AG08396 (cell line): ENCODE data around the gene SPATA18.
"Not testable (repeated sequence)": the region's sequence is repeated elsewhere in the genome, so short reads cannot be mapped to it uniquely, and the experiment has no call there.

Experiments
- DNase-seq: peaks from one replicate; pipeline ENCODE4 v3.0.0; 2012; ENCODE audit warnings: low spot score, mixed read lengths

The SPATA18 gene

DNA sequence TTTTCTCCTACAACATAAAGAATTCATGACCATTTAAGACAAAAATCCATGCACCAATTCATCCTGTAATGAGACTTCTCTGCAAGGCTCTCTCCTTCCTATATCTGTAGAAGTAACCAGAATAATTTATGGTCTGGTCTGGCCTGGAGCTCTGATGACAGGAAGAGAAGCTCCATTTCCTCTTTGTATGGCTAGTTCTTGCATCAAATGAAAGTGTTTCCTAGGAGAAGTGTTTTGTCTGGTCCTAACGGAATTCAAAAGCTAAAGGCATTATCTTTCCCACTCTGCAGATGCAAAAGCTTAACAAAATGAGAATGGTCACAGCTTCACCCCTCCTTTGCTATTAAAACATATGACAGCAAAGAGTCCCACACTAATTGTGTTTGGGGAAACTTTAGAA is 55.1 kb downstream of the SPATA18 start:
- DNase-seq = no peak

DNA sequence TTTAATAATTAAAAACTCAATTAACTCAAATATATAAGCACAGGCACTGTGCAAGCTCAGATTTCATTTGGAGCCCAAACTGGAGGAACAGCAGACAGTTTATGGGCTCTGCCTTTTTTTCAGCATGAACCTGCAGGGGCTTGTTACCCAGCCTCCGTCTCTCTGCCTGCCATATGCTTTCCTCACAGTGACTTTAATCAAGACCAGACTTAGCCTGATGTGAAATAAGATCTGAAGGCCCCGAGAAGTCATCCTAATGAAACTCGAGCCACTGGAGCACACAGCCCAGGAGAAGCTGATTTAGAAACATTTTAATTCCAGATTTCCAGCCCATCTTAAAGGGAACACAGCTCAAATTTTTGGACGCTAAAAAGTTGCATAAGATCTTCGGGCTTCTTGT is 55.6 kb downstream of the SPATA18 start:
- DNase-seq = no peak

GRCh38 chr4:52107336-52107735 is 56.2 kb downstream of the SPATA18 start:
- no peak for DNase-seq

- no peak for DNase-seq
These were observed 56.6 kb downstream of the SPATA18 start for GRCh38 chr4:52107745-52108144.

GRCh38 chr4:52110171-52110570 is 59.1 kb downstream of the SPATA18 start:
- no peak for DNase-seq

DNA sequence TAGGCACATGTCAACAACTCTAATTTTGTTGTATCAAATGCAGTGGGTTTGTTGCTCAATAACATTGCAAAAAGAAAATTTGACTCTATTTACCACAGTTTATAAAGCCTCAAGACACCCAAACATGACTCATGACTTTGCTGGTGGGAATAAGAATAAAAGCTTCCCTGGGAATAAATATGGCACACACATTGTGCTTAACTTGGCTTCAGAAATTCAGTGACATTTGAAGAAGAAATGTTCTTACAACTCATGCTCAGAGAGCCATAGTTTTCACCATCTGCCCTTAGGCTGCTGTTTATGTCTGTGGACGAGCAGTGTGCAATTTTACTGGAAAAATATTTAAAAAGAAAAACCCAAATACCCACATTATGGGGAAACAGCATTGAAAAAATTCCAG is 60.9 kb downstream of the SPATA18 start:
- DNase-seq = no peak

GRCh38 chr4:52112411-52112810 is 61.3 kb downstream of the SPATA18 start:
- DNase-seq = no peak

GRCh38 chr4:52116641-52117040 is 65.5 kb downstream of the SPATA18 start:
- DNase-seq = no peak

GRCh38 chr4:52126226-52126625 is 75.1 kb downstream of the SPATA18 start:
- no peak for DNase-seq

DNA sequence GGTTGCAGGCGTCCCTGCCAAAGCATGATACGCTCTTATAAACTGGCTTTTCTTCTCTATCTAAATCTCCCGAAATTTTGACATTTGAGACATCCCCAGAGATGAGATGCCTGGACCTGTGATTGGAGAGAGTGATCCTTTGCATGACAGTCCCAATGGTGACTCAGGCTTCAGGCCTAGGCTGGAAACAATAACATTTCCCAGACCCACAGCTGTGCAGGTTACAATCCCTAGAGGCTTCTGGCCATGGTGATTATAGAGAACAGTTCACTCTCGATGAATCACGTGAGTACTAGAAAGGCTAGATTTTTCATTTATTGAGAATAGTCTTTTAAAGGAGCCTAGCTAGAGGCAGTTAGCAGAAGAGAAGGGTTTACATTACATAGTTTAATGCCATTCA is 75.9 kb downstream of the SPATA18 start:
- DNase-seq = no peak

- DNase-seq = no peak
These were observed 84.1 kb downstream of the SPATA18 start for GRCh38 chr4:52135171-52135570.

DNA sequence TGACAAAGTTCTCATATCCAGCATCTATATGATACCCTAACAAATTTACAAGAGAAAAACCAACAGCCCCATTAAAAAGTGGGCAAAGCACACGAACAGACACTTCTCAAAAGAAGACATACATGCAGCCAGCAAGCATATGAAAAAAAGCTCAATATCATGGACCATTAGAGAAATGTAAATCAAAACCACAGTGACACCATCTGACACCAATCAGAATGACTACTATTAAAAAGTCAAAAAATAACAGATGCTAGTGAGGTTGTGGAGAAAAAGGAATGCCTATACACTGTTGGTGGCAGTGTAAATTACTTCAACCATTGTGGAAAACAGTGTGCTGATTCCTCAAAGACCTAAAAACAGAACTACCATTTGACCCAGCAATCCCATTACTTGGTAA is 86.0 kb downstream of the SPATA18 start:
- DNase-seq = not testable (repeated sequence)

GRCh38 chr4:52142816-52143215 is 91.7 kb downstream of the SPATA18 start:
- DNase-seq = no peak

GRCh38 chr4:52143815-52144214 is 92.7 kb downstream of the SPATA18 start:
- DNase-seq = no peak

DNA sequence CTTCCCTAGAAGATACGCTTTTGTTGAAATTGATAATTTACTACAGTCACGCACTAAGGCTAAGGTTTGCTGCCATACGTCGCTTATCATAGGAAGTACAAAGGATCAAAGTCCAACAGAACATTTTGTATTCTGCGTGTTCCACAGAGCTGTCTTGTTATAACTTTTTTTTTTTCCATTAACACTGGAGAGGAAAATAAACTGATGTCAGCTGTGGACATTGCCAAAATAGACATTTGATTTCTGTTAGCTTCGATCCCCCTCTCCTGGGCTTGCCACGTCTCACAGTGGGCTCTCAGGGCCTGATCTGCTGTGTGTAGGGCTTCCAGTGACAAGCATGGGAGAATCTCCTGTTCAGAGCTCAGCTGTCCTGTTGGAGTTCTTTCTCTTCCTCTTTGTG is 93.3 kb downstream of the SPATA18 start:
- DNase-seq = no peak
